Astrocyte of the spinal cord (primary cell): ENCODE results near the gene OCLN.
"Not testable (repeated sequence)": the region's sequence is repeated elsewhere in the genome, so short reads cannot be mapped to it uniquely, and the experiment has no call there.

Experiments used
- DNase-seq: peaks from one replicate; pipeline ENCODE4 v3.0.0; 2011; ENCODE audit warnings: low read depth, low spot score
- H3K4me3 ChIP-seq: 2 replicates; pipeline ENCODE4 v1.5.1; 2011; ENCODE audit warnings: low read depth, mild to moderate bottlenecking, low read length, moderate library complexity
- CTCF ChIP-seq: IDR thresholded peaks from 2 replicates; pipeline ENCODE4 v1.5.1; 2012; ENCODE audit warnings: low read depth, mild to moderate bottlenecking, low read length, inconsistent platforms
- in situ Hi-C: cut with HindIII; loops from 2 replicates; pipeline ENCODE4 v1.10.0; 2017; ENCODE audit warnings: low sequenced_read_pairs

Gene OCLN

GRCh38 chr5:69527128-69527770 lies 34.7 kb downstream of the OCLN start:
- no peak for TF ChIP-seq CTCF
- in situ Hi-C loops, result no loop called here
- no peak overlapping the region for H3K4me3 ChIP-seq
- DNase-seq, result no peak

DNA sequence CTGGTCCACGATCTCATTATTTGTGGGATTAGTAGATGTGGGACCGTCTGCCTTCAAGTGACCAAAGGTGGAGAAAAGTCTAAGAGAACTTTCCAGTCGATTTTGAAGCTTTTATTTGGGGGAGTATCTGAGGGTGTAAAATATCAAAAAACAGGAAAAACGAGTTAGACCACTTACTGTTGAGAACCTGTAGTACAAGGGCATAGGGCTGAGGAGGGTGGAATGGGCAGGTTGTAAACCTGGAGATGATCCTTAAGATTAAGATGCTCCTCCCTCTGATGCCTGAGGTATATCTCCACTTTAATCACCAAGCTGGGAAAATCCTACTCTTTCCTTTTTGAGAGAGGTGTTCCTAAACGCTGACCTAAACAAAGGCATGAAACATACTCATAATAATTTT lies 35.4 kb downstream of the OCLN start:
- in situ Hi-C loops, result no loop called here
- no peak for TF ChIP-seq CTCF
- no peak overlapping the region for H3K4me3 ChIP-seq
- DNase-seq, result no peak

DNA sequence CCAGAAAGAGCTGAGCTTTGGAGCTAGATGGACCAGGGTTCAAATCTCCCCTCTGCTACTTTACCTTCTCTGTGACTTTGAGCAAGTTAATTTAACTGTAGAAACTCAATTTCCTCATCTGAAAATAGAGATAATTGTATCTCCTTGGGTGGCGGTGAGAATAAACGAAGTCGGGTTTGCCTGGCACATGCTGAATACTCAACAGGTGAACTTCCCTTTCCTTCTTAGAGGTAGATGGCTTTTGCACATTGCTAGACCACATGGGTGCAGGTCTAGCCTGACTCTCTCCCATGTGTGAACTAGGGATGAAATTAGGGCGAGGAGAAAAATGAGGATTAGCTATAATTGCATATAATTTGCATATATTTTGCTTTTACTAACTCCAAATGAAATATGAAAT lies 36.0 kb downstream of the OCLN start:
- DNase-seq, result no peak
- no peak for TF ChIP-seq CTCF
- no peak overlapping the region for H3K4me3 ChIP-seq
- in situ Hi-C loops, result no loop called here

- in situ Hi-C loops, result no loop called here
- no peak for TF ChIP-seq CTCF
- DNase-seq, result no peak
- no peak overlapping the region for H3K4me3 ChIP-seq
Measured at GRCh38 chr5:69530561-69531405, 38.2 kb downstream of the OCLN start.

DNA sequence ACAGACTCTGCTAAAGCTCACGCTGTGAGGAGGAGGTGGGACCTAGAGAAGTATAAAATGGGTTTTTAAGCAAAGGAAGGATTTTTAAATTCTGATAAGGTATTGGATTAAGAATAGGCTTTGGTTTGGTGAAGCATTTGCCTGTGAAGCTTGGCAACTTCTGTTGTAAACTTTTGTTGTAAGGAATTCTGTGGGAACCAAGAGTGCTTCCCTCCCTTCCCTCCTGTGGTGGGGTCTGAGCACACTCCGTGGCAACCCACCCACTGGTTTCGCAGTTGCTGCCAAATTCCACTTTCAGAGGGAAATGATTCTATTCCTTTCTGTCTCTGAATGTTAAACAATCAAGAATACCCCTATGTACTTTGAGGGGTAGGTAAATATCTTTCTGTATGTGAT lies 38.8 kb downstream of the OCLN start:
- in situ Hi-C loops, result no loop called here
- TF ChIP-seq CTCF, result no peak
- DNase-seq, result peak; percentile 31
- no peak overlapping the region for H3K4me3 ChIP-seq

DNA sequence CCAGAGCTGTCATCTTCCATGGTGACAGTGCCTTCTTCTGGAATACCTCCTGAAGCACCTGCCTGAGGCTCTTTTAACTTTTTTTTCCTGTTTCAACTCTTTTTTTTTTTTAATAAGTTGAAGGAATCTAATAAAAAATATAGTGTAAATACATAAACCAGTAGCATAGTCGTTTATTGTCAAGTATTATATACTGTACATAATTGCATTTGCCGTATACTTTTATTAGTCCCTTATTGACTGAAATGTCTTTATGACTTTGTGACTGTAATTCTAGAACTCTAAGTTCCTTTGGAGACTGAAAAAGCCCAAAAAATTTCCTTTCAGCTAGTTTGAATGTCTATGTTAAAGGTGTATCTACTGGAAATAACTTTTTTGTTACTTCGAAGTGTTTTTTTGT lies 45.3 kb downstream of the OCLN start:
- H3K4me3 ChIP-seq, in situ Hi-C loops, DNase-seq: not testable (repeated sequence)

- DNase-seq, H3K4me3 ChIP-seq, in situ Hi-C loops: not testable (repeated sequence)
Measured at GRCh38 chr5:69538735-69539134, 46.1 kb downstream of the OCLN start.

DNA sequence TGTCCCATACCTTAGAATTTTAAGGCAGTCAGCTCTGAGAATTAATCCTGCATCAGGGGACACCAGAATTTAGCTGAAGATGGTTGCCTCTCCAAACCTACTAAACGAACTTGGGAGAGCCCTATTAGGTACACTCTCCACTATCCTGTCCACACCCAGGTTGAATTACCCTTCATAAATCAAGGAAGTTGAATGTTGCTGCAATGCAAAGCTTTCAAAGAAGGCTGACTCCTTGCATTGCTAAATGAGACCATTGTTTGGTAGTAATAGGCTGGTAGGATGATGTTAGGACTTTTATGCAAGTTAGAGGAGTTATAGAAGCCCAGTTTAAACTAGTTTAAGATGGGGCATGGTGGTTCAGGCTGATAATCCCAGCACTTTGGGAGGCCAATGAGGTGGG lies 48.8 kb downstream of the OCLN start:
- H3K4me3 ChIP-seq, DNase-seq, in situ Hi-C loops: not testable (repeated sequence)

DNA sequence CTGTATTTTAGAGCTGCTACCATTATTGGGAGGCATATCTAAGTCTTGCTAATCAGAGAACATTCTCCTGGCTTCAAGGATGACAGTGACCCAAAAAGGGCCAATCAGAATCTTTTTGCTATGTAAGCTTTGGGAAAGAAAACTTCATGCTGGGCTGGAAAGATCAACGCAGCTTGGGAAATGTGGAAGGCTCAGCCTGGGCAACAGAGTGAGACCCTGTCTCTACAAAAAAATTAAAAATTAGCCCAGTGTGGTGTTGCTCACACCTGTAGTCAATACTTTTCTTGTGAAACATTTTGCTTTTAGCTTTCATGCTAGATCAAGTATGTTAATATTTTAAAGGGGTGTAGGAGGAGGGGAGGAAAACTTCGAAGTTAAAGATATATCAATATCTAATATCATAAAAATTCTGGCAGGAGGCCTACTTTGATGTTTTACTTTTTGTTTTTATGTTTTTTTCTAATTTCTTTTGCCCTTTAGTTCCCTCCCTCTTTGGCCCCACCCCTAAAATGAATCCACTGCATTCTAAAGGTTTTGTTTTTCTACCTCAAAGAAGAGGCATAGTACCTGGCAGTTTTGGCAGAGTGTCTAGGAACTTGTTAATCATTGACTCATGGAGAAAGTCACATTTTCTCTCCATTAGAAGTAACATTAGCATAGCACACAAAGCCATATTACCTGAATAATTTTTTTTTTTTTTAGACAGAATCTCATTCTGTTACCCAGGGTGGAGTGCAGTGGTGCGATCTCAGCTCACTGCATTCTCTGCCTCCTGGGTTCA lies 50.4 kb downstream of the OCLN start:
- H3K4me3 ChIP-seq, in situ Hi-C loops, DNase-seq: not testable (repeated sequence)

DNA sequence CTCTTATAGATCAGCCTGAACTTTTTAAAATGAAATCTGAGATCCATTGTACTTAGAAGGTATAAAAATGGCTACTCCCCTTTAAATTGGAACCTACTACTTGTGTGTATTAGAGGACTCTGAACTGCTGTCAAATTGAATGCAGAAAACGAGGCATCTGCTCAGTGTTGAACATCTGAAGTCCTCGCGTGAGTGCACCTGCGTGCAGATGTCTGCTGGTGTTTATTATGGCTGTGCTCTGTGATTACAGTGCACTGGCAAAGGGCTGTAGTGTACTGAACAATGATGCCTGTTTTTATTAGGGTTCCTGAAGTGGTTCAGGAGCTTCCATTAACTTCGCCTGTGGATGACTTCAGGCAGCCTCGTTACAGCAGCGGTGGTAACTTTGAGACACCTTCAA lies 52.0 kb downstream of the OCLN start:
- DNase-seq, H3K4me3 ChIP-seq, in situ Hi-C loops: not testable (repeated sequence)
